Ammon's horn (tissue), 1 donor: Measurements from ENCODE around the gene RFT1.

Experiments used
- DNase-seq: peaks from one replicate; pipeline ENCODE4 v3.0.0-alpha.2; 2016; ENCODE audit warnings: low spot score

The RFT1 gene

GRCh38 chr3:53091011-53091410 is 39.2 kb downstream of the RFT1 start:
- no peak for DNase-seq

GRCh38 chr3:53089511-53089910 is 40.7 kb downstream of the RFT1 start:
- DNase-seq: peak; percentile 47

- no peak for DNase-seq
Measured at GRCh38 chr3:53085476-53085875, 44.8 kb downstream of the RFT1 start.

- DNase-seq: peak; percentile 54
Measured at GRCh38 chr3:53084310-53085001, 45.8 kb downstream of the RFT1 start.

- DNase-seq: no peak
Measured at GRCh38 chr3:53083949-53084309, 46.3 kb downstream of the RFT1 start.

- DNase-seq: peak; percentile 46
Measured at GRCh38 chr3:53083521-53083920, 46.7 kb downstream of the RFT1 start.

GRCh38 chr3:53082736-53083135 is 47.5 kb downstream of the RFT1 start:
- DNase-seq: no peak

- no peak for DNase-seq
Measured at GRCh38 chr3:53081318-53081717, 48.9 kb downstream of the RFT1 start.

GRCh38 chr3:53080612-53081205 is 49.5 kb downstream of the RFT1 start:
- DNase-seq: no peak

- no peak for DNase-seq
Measured at GRCh38 chr3:53079791-53080555, 50.3 kb downstream of the RFT1 start.

- DNase-seq: no peak
Measured at GRCh38 chr3:53079147-53079546, 51.1 kb downstream of the RFT1 start.

GRCh38 chr3:53078656-53079055 is 51.6 kb downstream of the RFT1 start:
- no peak for DNase-seq

- no peak for DNase-seq
Measured at GRCh38 chr3:53077476-53078220, 52.6 kb downstream of the RFT1 start.

GRCh38 chr3:53075743-53076140 is 54.5 kb downstream of the RFT1 start:
- DNase-seq: no peak

GRCh38 chr3:53074761-53075742 is 55.2 kb downstream of the RFT1 start:
- DNase-seq: no peak

GRCh38 chr3:53074366-53074696 is 55.9 kb downstream of the RFT1 start:
- DNase-seq: no peak

GRCh38 chr3:53073553-53074365 is 56.5 kb downstream of the RFT1 start:
- DNase-seq: no peak

- DNase-seq: peak; percentile 90
Measured at GRCh38 chr3:53072653-53073552, 57.3 kb downstream of the RFT1 start.

- DNase-seq: no peak
Measured at GRCh38 chr3:53071882-53072431, 58.3 kb downstream of the RFT1 start.
